Glutamatergic neuron (in vitro differentiated cells): ENCODE results near the gene PTGES2. TPM values are rescaled to one million over a fixed set of nuclear protein-coding genes. Genes with fewer than 3 reads are reported as not detected.

Source experiments
- DNase-seq: peaks from one replicate; pipeline ENCODE4 v3.0.0; 2022
- H3K27ac Mint-ChIP-seq: one replicate; pipeline ENCODE4 v1.8.0; 2020; ENCODE audit warnings: mild to moderate bottlenecking, mixed read lengths, inconsistent platforms; ENCODE audit not compliant: unreplicated experiment
- H3K27me3 Mint-ChIP-seq: one replicate; pipeline ENCODE4 v1.8.0; 2020; ENCODE audit warnings: mild to moderate bottlenecking, moderate library complexity, mixed read lengths, inconsistent platforms; ENCODE audit not compliant: unreplicated experiment
- H3K36me3 Mint-ChIP-seq: one replicate; pipeline ENCODE4 v1.8.0; 2020; ENCODE audit warnings: mild to moderate bottlenecking, mixed read lengths, inconsistent platforms; ENCODE audit not compliant: unreplicated experiment
- H3K4me1 Mint-ChIP-seq: one replicate; pipeline ENCODE4 v1.8.0; 2020; ENCODE audit warnings: mild to moderate bottlenecking, low read depth, mixed read lengths, inconsistent platforms; ENCODE audit not compliant: unreplicated experiment
- H3K4me3 Mint-ChIP-seq: one replicate; pipeline ENCODE4 v1.8.0; 2020; ENCODE audit warnings: mild to moderate bottlenecking, mixed read lengths, inconsistent platforms; ENCODE audit not compliant: unreplicated experiment
- H3K9me3 Mint-ChIP-seq: one replicate; pipeline ENCODE4 v1.8.0; 2020; ENCODE audit warnings: mild to moderate bottlenecking, moderate library complexity, mixed read lengths, inconsistent platforms; ENCODE audit not compliant: unreplicated experiment
- total RNA-seq: library from RNA; stranded (reverse); fragmentation: NEBNext Ultra II Directional; extraction: Animal tissue kit (Norgen Biotek cat#: 25700); gene quantifications from one replicate; pipeline ENCODE4 v1.2.1, GENCODE V29; 2021; ENCODE audit not compliant: unreplicated experiment
- TF ChIP-seq, protein P1 (sequence below): fragments of 200-600 bp; sonication (generic); IDR thresholded peaks from one replicate; pipeline ENCODE4 v1.5.0; 2021; ENCODE audit not compliant: partially characterized antibody, unreplicated experiment

PTGES2 gene
- total RNA-seq, 1 donor from 2014 or later: 85.1 TPM

DNA sequence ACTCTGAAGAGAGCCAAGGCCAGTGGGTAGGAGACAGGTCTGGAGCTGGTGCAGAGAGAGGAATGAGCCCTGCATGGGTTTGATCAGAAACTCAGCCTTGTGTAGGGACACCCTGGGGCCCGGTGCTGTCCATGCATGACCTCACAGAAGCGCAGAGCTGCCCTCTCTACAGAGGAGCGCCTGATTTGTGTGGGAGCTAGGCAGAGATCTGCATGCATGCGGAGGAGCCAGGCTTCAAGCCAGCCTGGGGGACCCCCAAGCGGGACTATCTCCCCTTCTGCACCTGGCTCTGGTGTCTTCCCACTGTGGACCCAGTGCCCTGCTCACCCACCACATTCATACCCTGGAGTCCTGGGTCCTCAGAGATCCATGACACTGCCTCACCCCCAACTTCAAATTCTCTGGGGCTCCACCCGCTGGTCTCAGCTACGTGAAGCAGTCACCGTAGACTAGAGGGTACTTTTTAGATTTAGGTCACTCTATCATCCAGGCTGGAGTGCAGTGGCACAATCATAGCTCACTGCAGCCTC lies 19.1 kb upstream of the PTGES2 start:
- H3K27me3 Mint-ChIP-seq: peaks cover 8% of the 10 kb centered on the region
- no peak overlapping the region for H3K27ac Mint-ChIP-seq
- TF ChIP-seq, protein P1, sequence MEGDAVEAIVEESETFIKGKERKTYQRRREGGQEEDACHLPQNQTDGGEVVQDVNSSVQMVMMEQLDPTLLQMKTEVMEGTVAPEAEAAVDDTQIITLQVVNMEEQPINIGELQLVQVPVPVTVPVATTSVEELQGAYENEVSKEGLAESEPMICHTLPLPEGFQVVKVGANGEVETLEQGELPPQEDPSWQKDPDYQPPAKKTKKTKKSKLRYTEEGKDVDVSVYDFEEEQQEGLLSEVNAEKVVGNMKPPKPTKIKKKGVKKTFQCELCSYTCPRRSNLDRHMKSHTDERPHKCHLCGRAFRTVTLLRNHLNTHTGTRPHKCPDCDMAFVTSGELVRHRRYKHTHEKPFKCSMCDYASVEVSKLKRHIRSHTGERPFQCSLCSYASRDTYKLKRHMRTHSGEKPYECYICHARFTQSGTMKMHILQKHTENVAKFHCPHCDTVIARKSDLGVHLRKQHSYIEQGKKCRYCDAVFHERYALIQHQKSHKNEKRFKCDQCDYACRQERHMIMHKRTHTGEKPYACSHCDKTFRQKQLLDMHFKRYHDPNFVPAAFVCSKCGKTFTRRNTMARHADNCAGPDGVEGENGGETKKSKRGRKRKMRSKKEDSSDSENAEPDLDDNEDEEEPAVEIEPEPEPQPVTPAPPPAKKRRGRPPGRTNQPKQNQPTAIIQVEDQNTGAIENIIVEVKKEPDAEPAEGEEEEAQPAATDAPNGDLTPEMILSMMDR: no peak
- no peak for DNase-seq
- H3K4me1 Mint-ChIP-seq: peaks cover 3% of the 10 kb centered on the region
- no peak overlapping the region for H3K4me3 Mint-ChIP-seq
- H3K9me3 Mint-ChIP-seq: peaks cover 12% of the 10 kb centered on the region
- H3K36me3 Mint-ChIP-seq: no peaks in the 10 kb centered on the region

- H3K27me3 Mint-ChIP-seq: peaks cover 8% of the 10 kb centered on the region
- H3K4me3 Mint-ChIP-seq: no peak overlapping the region
- no peak overlapping the region for H3K27ac Mint-ChIP-seq
- TF ChIP-seq, protein P1: no peak
- peaks cover 13% of the 10 kb centered on the region for H3K9me3 Mint-ChIP-seq
- H3K36me3 Mint-ChIP-seq: no peaks in the 10 kb centered on the region
- peak; percentile 12 for DNase-seq
- peaks cover 5% of the 10 kb centered on the region for H3K4me1 Mint-ChIP-seq
Measured at GRCh38 chr9:128145951-128146351, 18.4 kb upstream of the PTGES2 start.

GRCh38 chr9:128145536-128145935 lies 18.0 kb upstream of the PTGES2 start:
- H3K27ac Mint-ChIP-seq: no peak overlapping the region
- TF ChIP-seq, protein P1: no peak
- DNase-seq: peak; percentile 9
- peaks cover 5% of the 10 kb centered on the region for H3K4me1 Mint-ChIP-seq
- peaks cover 8% of the 10 kb centered on the region for H3K27me3 Mint-ChIP-seq
- peaks cover 10% of the 10 kb centered on the region for H3K9me3 Mint-ChIP-seq
- H3K36me3 Mint-ChIP-seq: no peaks in the 10 kb centered on the region
- no peak overlapping the region for H3K4me3 Mint-ChIP-seq

DNA sequence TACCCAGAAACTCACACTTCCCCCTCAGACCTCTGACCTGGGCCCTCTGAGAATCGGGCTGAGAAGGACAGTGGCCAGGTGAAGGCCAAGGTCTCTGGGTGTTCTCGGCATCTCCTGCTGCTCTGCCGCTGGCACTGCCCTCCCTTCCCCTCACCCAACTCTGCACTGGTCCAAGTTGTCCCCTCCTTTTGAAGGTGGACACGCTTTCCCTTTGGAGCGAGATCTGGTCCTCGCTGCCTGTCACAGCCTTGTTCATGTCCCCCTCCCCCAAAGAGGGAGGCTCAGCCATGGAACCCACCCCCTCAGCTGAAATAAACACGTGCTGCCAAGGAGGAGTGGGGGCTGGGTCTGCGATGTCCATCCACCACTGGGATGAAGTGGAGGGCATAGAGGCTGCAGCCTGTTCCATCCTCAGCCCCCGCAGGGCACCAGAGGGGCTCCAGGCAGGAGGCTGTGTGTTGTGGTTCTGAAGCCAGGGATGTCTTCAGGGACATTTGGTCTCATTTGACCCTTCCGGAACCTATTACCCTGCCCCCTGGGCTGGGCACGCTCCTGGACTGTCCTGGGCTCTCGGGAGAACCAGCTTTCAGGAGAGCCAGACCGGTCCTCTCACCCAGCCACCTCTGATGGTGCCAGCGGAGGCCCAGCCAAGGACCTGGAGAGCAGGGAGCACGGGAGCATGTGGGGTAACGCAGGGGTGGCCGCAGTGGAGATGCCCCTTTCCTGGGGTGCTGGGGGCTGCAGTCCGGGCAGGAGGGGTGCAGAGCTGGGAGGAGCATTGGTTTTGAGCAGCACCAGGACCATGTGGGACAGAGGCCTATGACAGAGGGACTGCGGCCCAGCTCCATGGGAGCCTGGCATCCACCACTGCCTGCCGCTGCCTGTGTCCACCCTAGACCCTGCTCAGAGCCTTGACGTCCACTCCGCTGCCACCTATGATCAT lies 17.0 kb upstream of the PTGES2 start:
- H3K9me3 Mint-ChIP-seq: peaks cover 14% of the 10 kb centered on the region
- peak; percentile 8 for DNase-seq
- no peak overlapping the region for H3K27ac Mint-ChIP-seq
- peaks cover 5% of the 10 kb centered on the region for H3K27me3 Mint-ChIP-seq
- H3K4me3 Mint-ChIP-seq: no peak overlapping the region
- H3K4me1 Mint-ChIP-seq: peaks cover 6% of the 10 kb centered on the region
- H3K36me3 Mint-ChIP-seq: no peaks in the 10 kb centered on the region
- TF ChIP-seq, protein P1: no peak

DNA sequence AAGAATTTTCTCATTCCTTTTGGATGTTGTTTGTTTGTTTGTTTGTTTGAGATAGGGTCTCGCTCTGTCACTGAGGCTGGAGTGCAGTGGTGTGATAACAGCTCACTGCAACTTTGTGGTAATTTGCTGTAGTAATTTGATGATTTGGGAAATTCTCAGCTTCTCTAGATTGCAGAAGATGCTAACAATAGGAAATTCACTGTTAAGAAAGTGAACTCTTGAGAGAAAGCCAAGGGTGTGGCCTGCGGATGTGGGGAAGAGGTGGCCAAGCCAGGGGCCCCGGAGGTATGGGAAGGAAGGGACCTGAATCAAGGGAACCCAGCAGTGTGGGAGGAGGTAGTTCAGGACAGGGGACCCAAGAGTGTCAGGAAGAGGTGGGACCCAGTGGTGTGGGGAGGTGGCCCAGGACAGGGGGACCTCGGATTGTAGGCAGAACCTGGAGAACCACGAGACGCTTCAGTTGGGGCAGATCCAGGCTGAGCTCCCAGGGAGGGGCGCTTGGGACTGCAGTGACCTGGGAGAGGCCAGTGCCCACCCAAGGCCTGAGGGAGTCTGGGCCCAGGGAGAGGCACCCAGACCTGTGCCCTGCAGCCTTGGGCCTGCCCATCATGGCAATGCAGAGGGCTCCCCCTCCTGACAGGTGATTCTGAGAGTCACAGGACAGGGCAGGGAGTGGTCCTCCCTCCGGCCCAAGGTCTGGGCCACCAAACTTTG lies 16.2 kb upstream of the PTGES2 start:
- H3K9me3 Mint-ChIP-seq: peaks cover 14% of the 10 kb centered on the region

More for the DNA sequence above, 16.2 kb upstream of the PTGES2 start:
- no peak overlapping the region for H3K4me3 Mint-ChIP-seq
- TF ChIP-seq, protein P1: no peak
- H3K4me1 Mint-ChIP-seq: peaks cover 6% of the 10 kb centered on the region
- DNase-seq: peak; percentile 5
- no peak overlapping the region for H3K27ac Mint-ChIP-seq
- peaks cover 5% of the 10 kb centered on the region for H3K27me3 Mint-ChIP-seq
- H3K36me3 Mint-ChIP-seq: no peaks in the 10 kb centered on the region
